ENCODE measurements around the gene PLA1A. TPM values are rescaled to one million over a fixed set of nuclear protein-coding genes. Genes with fewer than 3 reads are reported as not detected.

Gene PLA1A
- total RNA-seq, 6 donors from 2014 or later = 1.0 to 27.8 (median 14.6) TPM

GRCh38 chr3:119613201-119613600 is 15.5 kb downstream of the PLA1A start:
- TF ChIP-seq POLR2A (IDR thresholded peaks at IDR 0.05) (no peak), CTCF (IDR thresholded peaks at IDR 0.05) (no peak)
- Histone ChIP-seq H3K27ac (no peak overlapping the region), H3K4me3 (no peak overlapping the region), H3K4me1 (no peaks in the 10 kb centered on the region), H3K36me3 (peaks cover 0 to 4% (median 0%) of the 10 kb centered on the region in 4 donors), H3K9me3 (no peaks in the 10 kb centered on the region), H3K27me3 (no peaks in the 10 kb centered on the region)
- DNase-seq (no peak), ATAC-seq (ENCODE audit: low FRiP score in 2 of 2) (no peak)
- 92 to 100% methylated on average over 1 of the region's 1 CpG for WGBS, 2 donors

GRCh38 chr3:119613872-119614271 is 16.2 kb downstream of the PLA1A start:
- no peak for DNase-seq
- peaks cover 0 to 7% (median 0%) of the 10 kb centered on the region in 4 donors for H3K36me3 ChIP-seq
- H3K9me3 ChIP-seq = no peaks in the 10 kb centered on the region
- H3K27me3 ChIP-seq = no peaks in the 10 kb centered on the region
- no peak for ATAC-seq (ENCODE audit: low FRiP score in 2 of 2)
- WGBS, 2 donors = 88 to 91% methylated on average over 4 of the region's 4 CpGs
- H3K27ac ChIP-seq = no peak overlapping the region
- TF ChIP-seq CTCF (IDR thresholded peaks at IDR 0.05) = no peak
- TF ChIP-seq POLR2A (IDR thresholded peaks at IDR 0.05) = no peak
- no peak for TF ChIP-seq POLR2AphosphoS5 (IDR thresholded peaks at IDR 0.05)
- no peak for TF ChIP-seq EP300 (IDR thresholded peaks at IDR 0.05)
- H3K4me1 ChIP-seq = no peaks in the 10 kb centered on the region
- no peak overlapping the region for H3K4me3 ChIP-seq

- H3K27me3 ChIP-seq = no peaks in the 10 kb centered on the region
- H3K4me1 ChIP-seq = no peaks in the 10 kb centered on the region
- DNase-seq = no peak
- 73 to 80% methylated on average over 3 to 4 of the region's 4 CpGs for WGBS, 2 donors
- no peaks in the 10 kb centered on the region for H3K9me3 ChIP-seq
- no peak for TF ChIP-seq EP300 (IDR thresholded peaks at IDR 0.05)
- TF ChIP-seq POLR2A (IDR thresholded peaks at IDR 0.05) = no peak
- no peak for TF ChIP-seq CTCF (IDR thresholded peaks at IDR 0.05)
- TF ChIP-seq POLR2AphosphoS5 (IDR thresholded peaks at IDR 0.05) = no peak
- no peak overlapping the region for H3K27ac ChIP-seq
- no peak for ATAC-seq (ENCODE audit: low FRiP score in 2 of 2)
- no peak overlapping the region for H3K4me3 ChIP-seq
- H3K36me3 ChIP-seq = peaks cover 0 to 7% (median 0%) of the 10 kb centered on the region in 4 donors
Measured at GRCh38 chr3:119616056-119616455, 18.4 kb downstream of the PLA1A start.

- H3K4me1 ChIP-seq = no peaks in the 10 kb centered on the region
- TF ChIP-seq POLR2AphosphoS5 (IDR thresholded peaks at IDR 0.05) (no peak), CTCF (IDR thresholded peaks at IDR 0.05) (no peak), EP300 (IDR thresholded peaks at IDR 0.05) (no peak), POLR2A (IDR thresholded peaks at IDR 0.05) (no peak)
- DNase-seq = no peak
- H3K9me3 ChIP-seq = no peaks in the 10 kb centered on the region
- no peaks in the 10 kb centered on the region for H3K27me3 ChIP-seq
- ATAC-seq (ENCODE audit: low FRiP score in 2 of 2) = no peak
- H3K36me3 ChIP-seq = peaks cover 0 to 4% (median 0%) of the 10 kb centered on the region in 4 donors
- H3K27ac ChIP-seq = no peak overlapping the region
- no peak overlapping the region for H3K4me3 ChIP-seq
- WGBS, 2 donors = 81 to 88% methylated on average over 7 of the region's 7 CpGs
Measured at GRCh38 chr3:119619094-119619493, 21.4 kb downstream of the PLA1A start.

GRCh38 chr3:119620899-119621298 is 23.2 kb downstream of the PLA1A start:
- Histone ChIP-seq H3K4me1 (peaks cover 0 to 6% (median 2%) of the 10 kb centered on the region in 4 donors), H3K27ac (no peak overlapping the region), H3K27me3 (no peaks in the 10 kb centered on the region), H3K4me3 (no peak overlapping the region), H3K9me3 (no peaks in the 10 kb centered on the region), H3K36me3 (peaks cover 0 to 4% (median 0%) of the 10 kb centered on the region in 4 donors)
- DNase-seq (no peak), ATAC-seq (ENCODE audit: low FRiP score in 2 of 2) (no peak)
- WGBS, 2 donors = 98% methylated on average over 5 of the region's 5 CpGs
- TF ChIP-seq CTCF (IDR thresholded peaks at IDR 0.05) = no peak
- TF ChIP-seq EP300 (IDR thresholded peaks at IDR 0.05) = no peak
- TF ChIP-seq POLR2A (IDR thresholded peaks at IDR 0.05) = no peak
- no peak for TF ChIP-seq POLR2AphosphoS5 (IDR thresholded peaks at IDR 0.05)

Measured in upper lobe of left lung (tissue), 6 donors.